Hematopoietic multipotent progenitor cell treated with erythropoietin and hydrocortisone succinate and interleukin-3 and kit ligand, for 6 days (in vitro differentiated cells): ENCODE measurements around the gene ING4.
"Not testable (repeated sequence)": the region's sequence is repeated elsewhere in the genome, so short reads cannot be mapped to it uniquely, and the experiment has no call there.

Experiments used
- DNase-seq: peaks from one replicate; pipeline ENCODE4 v3.0.0-alpha.2; 2015

The ING4 gene

DNA sequence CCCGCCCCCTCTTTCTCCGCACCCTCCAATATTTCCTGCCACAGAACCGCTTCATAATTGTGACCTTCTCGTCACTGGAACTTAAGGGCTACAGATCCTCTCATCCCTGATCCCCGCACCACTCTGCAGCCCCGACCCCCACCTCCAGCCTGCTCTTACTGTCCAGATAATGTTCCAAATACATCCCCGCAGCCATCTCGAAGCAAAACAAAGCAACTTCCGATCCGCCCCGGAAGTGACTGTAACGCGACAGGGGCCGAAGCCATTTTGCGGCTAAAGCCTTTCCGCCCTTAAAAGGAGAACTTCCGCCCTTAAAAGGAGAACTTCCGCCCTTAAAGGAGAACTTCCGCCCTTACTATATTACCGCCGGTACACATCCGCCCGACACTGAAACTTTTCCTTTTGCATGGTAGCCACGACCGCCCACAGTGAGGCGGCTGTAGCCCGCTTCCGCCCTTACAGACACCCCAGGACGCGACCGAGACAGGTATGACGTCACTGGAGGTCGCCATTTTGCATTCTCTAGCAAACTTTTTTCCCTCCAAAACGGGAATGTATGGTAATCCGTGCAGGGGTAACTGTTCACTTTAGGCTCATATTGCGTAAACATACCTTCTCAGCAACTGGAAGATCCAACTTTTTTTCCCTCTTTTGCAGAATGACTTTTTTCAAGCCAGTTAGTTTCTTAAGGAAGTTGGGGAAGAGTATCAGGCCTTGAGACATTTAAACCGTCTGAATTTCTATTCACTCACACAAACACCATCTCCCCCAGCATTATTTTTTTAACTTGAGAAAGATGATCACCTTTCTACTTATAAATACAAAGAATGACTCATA is at the start of gene ING4:
ING4 (minus strand) TSS at position 214 of the 837 bp plus-strand sequence; CDS start at position 196, 18 bp downstream.
- peak; percentile 100 for DNase-seq

DNA sequence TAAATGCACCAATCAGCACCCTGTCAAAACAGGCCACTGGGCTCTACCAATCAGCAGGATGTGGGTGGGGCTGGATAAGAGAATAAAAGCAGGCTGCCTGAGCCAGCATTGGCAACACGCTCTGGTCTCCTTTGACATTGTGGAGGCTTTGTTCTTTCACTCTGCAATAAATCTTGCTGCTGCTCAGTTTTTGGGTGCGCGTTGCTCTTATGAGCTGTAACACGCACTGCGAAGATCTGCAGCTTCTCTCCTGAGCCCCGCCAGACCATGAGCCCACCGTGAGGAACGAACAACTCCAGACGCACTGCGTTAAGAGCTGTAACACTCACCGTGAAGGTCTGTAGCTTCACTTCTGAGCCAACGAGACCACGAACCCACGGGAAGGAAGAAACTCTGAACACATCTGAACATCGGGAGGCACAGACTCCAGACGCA is 46.1 kb upstream of the ING4 start:
- no peak for DNase-seq

DNA sequence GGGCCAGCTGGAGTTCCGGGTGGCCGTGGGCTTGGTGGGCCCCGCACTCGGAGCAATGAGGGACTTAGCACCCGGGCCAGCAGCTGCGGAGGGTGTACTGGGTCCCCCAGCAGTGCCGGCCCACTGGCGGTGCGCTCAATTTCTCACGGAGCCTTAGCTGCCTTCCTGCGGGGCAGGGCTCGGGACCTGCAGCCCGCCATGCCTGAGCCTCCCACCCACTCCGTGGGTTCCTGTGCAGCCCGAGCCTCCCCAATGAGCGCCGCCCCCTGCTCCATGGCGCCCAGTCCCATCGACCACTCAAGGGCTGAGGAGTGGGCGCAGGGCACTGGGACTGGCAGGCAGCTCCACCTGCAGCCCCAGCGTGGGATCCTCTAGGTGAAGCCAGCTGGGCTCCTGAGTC is 45.4 kb upstream of the ING4 start:
- not testable (repeated sequence) for DNase-seq

DNA sequence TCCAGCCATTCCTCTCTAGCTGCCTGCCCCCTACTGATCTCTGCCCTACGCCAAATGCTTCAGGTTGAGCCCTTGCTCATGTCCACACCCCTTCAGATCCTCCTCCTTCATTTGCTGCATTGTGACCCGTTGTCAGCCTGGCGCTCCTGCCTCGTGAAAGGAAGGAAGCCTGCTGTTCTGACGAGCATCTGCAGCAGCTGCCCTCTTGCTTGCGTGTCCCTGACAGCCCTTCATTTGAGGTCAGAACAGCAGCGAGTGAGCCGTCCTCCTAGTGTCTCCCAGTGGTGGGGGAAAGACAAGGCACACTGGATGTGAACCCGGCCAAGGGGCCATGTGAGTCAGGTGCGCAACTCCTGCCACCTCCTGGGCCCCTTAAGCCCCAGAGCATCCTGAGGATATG is 40.7 kb upstream of the ING4 start:
- DNase-seq = peak; percentile 30

DNA sequence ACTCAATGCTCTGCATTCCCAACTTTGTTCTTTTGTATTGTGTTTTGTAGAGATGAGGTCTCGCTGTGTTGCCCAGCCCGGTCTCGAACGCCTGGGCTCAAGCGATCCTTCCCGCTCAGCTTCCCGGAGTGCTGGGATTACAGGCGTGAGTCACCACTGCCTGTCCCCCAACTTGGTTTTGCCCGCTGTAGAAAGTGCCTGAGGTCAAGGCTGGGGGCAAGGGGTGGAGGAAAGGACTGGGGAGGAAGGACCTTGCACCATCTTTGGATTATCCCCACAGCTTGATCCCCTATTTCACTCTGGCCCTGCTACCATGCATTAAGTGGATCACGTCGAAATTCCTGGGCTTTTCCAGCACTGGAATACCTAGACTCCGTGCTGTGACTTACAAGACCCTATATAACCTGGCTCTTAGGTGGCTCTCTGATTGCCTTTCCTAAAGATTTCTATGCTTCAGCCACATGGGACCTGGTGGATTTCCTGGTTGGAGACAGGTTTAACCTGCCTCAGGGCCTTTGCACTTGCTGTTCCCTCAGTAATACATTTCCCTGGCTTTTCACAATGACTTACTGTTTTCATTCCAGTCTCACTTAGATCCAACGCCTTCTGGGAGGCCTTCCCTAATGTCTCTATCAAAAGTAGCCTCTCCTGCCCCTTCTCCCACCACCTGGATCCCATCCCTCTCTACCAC is 38.3 kb upstream of the ING4 start:
- DNase-seq = no peak

DNA sequence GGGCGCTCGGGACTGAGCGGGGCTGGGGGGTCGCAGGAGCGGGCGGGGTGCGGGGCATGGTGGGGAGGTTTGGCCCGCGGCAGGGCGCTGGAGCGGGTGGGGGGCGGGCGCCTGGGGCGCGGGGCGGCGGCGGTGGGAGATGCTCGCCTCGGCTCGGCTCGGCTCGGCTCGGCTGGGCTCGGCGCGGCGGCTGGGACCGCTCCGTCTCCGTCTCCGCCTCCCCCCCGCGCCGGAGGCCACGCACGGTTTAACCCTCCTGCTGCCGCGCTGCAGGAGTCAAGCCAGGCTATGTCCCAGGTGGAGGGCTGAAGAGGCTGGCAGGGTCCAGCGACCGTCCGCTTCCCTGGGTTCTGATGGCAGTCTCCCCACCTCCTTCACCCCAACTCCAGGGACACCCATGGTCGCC is 37.7 kb upstream of the ING4 start, which contains the start of gene PIANP:
PIANP (minus strand) TSS at position 170 of the 406 bp plus-strand sequence. CDS start 2,754 bp downstream, outside the sequence.
- no peak for DNase-seq

DNA sequence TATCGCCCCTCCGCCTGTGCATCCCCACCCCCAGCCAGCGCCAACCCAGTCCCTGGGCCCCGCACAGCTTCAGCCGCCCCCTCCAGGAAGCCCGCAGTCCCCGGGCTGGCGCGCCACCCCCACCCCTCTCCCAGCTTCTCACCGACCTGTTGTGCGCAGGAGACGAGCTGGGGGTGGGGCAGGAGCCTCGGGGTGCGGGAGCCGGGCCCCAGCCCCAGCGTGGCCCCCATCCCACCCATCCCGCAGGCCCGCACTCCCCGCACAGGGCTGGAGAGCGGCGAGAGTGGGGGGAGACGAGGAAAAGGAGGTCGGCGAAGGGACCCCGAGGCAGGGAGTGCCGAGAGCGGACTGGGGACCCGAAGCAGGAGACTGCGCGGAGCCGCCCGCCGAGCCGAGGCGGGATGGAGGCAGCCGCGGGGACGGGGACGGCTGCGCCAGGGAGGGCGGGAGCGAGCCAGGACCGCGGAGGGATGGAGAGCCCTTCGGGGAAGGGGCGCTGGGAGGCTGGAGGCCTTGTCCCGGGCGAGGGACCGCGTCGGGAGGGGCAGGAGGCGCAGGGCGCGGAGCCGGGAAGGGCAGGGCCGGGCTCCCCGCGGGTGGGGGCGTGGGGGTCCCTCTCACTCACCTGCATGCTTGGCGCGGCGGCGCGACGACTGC is 37.2 kb upstream of the ING4 start:
- no peak for DNase-seq

DNA sequence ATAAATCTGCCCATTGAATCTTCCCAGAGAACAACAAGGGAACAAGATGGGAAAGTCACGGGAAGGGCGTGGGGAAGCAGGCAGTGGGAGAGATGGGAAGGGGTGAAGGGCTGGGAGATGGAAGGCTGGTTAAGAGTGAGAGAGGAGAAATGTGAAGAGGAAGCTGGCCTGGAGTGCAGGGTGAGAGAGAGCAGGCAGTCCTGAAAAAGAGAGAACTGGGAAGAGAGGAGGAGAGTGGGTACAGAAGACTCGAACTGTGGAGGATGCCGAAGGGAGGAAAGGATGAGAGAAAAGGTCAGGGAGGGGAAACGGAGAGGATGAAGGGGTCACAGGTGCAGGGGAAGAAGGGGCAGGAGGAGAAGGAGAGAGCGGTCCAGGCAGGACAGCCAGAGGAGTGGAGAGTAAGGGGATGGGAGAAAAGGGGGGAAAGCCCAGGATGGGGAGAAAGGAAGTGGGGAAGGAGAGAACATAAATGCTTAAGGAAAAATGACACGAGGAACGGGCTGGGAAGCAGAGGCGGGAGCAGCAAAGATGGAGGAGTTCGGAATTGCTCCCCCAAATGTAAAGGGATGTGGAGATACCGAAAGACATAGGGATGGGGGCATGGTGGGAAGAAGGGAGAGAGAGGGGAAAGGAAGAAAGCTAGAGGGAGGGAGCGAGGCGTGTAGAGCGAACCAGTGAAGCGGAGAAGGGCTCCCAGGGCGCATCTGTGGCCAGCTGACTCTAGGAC is 36.5 kb upstream of the ING4 start:
- no peak for DNase-seq

DNA sequence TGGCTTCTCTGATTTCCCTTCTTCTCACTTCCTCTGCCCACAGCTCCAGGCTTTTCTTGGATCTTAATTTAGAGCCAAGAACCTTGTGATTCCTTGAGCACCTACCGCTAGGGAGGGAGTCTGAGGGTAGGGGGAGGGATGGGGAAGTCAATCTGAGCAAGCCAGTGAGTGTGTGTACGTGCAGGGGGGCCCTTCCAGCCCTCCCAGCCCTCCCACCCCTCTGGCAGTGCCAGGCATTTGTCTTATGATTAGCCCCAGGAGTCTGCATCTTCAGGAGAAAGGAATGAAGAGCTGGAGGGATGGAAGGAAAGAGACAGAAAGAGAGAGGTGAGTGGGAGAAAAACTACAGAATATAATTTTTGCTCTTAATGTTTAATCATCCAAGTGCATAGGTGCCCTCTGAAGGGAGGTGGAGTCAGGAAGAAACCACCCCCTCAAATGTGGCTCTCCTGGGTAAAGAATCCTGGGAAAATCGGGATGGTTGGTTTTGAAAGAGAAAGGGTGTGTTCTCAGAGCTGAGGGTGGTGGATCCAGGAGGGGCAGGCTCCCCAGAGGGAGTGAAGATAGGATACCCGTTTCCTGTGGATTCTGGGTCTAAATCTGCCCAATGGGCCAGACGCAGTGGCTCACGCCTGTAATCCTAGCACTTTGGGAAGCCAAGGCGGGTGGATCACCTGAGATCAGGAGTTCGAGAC is 35.6 kb upstream of the ING4 start:
- no peak for DNase-seq

DNA sequence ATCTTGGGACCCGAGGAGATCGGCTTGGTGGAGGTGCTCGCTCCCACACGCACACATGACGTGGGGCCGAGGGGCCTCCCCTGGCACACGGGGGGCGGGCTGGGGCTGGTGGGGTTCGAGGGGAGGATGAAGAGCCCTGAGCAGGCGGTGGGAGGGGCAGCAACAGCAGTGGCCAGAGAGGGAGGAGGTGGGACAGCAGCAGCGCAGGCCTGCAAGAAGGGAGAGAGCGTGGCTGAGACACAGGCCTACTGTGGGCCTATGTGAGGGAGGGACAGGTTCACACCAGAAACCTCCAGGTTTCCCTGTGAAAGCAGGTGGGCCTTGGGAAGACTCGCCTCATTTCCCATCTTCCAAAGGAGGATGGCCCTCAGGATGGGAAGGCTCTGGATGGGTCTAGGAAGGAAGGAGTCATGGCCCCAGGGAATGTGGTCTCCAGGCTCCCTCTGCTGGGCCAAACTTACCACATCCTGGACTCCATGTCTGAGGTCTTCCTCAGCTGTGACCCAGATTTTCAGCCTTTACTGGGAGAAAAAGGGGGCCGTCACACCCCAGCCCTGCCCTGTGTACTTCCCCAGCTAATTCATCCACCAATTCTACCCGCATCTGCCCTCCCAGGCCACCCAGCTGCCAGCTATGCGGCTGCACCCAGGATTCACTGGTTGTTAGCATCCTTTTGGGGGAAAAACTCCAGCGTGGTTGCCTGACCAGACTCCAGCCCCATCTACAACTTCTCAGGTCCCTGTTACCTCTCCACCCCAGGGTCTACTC is 34.8 kb upstream of the ING4 start:
- peak; percentile 64 for DNase-seq

DNA sequence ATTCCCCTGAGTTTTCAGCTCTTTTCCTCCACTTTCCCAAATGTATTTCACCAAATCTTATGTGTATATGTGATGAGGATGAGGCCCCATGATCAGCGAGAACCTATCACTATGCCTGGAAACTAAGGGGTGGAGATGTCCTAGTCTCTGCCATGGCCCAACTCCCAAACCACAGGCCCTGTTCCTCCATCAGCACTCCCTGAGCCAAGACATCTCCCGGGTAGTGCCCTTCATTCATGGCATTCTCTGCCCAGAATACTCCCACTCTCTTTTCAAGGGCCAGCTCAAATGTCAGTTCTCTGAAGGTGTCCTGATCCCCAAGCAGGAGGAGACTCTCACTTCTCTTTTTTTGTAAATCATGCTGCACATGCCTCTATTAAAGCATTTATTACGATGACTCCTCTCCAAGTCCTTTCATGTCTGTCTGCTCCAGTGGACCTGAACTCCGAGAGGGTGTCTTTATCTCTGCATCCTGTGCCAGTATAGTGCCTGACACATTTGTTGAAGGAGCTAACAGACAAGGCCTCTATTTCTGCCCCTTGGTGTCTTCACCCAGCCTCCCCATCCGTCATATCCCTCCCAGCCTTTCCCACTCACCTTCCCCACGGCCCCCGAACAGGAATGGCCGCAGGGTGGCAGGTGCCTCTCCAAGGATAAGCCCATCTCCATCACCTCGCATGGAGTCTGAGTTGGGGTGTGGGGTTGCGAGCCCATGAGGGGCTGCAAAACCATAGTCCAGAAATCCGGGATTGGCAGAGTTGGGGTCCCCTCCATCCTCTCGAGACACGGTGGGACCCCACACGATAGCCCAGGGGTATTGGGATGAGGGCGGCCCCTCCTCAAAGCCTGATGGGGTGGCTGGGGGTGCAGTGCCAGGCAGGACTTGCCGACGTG is 34.0 kb upstream of the ING4 start:
- no peak for DNase-seq

DNA sequence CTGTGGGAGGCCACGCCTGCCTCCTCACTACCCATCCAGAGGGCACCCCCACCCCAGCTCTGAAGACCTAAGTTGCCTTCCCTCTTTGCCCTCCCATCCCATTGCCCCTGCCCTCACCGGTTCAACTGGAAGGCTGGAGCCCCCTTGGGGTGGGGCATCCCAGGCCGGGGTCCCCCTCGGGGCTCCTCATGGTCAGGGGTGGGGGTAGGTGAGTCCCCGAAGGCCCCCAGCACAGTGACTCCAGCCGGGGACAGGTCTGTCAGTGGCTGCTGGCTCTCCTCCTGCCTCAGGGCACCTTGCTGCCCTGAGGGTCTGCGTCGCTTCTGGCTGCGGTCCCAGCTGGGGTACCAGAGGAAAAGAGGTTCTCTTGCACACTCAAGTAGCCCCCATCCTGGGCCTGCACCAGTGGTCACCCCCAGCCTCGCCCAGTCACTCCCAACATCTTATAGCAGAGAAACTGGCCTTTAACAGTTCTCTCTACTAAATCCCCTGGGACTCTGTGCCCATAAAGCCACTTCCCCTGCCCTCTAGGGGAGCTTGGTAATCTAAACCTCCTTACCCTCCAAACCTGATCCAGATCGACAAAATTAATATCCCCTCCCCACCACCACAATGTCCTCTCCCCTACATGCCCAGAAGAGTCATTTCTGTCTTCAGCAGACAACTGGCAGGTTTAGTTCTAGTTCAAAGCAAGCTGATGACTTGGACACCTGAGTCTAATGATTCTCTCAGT is 32.6 kb upstream of the ING4 start:
- DNase-seq = no peak

DNA sequence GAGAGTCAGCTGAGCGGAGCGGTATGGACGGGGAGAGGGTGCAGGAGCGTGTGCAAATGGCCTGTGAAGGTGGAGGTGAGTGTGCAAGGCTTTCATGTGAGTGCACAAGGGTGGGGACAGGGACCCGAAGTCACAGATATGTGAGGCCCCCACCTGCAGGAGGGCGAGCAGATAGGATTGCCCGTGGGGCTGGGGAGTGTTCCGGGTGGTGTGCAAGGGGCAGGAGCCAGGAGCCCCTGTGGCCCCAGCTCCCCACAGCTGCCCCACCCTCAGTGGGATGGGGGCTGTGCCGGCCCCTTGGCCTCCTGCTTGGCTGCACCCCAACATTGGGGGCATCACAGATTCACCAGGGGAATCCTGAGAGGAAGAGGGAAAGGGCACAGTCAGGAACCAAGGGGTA is 31.8 kb upstream of the ING4 start:
- DNase-seq = no peak

DNA sequence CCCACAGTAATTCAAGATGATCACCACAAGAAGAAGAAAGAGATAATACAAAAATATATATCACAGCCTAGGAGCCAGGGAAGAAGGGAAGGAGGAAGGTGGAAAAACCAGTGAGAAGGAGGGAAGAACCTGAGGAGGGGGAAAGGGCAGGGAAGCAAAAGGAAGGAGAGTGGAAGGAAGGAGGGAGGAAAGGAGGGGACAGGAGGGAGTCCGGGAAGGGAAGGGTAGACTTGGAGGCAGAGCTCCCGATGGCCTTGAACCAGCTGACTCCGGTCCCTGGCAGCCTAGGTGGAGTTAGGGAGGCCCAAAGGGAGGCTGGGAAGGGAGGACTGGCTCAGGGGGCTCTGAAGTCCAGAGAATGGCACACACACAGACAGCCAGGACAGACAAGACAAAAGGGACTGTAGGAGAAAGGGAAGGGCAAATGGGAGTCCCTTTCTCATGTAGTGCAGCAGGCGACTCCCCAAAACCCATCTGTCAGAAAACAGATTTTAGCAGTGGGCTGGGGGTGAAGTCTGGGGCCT is 31.0 kb upstream of the ING4 start:
- DNase-seq = no peak

DNA sequence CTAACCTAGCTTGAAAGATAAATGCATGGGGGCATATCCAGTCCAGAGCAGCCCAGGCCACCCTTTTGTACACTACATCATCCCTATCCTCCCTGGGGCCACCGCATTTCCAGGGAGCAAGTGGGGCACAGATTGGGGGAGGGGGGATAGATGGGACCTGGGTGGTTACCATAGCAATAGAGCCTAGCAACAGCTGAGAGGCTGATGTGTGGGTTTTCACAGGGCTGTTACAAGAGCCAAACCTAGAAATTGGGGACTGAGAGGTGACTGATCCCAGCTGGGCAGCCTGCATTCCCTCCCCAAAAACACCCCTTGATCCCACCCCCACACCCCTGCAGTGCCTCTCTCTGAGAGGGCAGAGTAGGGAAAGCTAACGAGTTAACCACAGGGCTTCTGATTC is 30.0 kb upstream of the ING4 start:
- DNase-seq = no peak

DNA sequence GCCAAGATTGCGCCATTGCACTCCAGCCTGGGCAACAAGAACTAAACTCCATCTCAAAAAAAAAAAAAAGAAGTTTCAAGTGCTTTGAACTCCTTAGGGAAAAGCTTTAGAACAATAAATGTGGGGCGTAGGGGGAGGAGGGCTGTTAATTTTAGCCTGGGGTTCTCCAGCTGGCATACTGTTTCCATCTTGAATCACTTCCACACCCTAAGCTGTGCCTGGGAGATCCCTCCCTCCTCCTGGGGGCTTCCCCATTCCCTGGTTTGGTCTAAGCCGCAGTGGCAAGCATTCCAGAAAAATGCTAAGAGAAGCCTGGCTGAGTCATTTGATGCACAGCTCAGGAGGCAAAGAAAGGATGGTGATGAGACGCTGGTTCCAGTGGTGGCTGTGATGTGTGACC is 28.6 kb upstream of the ING4 start:
- DNase-seq = no peak

DNA sequence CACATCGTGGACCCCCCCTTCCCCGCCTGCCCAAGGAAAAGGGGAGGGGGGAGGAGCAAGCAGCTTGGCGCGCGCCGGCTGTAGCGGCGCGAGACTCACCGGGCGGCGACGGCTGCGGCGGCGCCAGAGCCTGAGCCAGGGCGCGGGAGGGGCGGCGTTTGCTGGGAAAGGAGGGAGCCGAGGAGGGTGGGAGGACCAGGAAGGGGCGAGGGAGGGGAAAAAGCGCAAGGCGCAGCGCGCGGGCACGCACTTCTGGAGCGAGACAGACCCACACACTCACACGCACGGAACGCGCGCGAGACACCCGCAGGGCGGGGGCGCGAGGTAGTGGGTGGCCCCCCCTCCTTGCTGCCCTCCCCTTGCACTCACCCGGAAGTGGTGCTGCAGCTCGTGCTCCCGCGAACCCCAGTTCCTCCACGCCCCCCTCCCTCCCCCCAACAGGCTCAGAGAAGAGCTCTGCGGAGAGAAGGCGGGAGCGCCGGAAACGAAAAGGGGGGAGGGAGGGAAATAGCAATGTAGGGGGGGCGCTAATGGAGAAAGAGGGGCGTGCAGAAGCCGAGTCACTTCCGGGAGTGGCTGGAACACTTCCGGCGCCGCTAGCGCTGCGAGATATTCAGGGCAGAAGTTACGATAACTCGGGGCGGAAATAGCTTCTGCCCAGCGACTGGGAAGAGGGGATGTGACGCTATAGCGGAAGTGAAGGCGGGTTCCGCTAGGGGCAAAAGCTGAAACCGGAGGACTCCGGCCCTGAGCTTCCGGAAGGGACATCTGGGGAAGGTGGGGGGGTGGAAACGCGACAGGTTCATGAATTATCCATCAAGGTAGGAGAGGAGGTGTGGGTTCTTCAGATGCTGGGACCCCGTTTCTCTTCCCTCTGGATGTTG is 26.3 kb upstream of the ING4 start, which contains the start of gene ZNF384:
ZNF384 (minus strand) TSS at position 377 of the 884 bp plus-strand sequence. CDS start 9,855 bp downstream, outside the sequence.
- peak; percentile 100 for DNase-seq

DNA sequence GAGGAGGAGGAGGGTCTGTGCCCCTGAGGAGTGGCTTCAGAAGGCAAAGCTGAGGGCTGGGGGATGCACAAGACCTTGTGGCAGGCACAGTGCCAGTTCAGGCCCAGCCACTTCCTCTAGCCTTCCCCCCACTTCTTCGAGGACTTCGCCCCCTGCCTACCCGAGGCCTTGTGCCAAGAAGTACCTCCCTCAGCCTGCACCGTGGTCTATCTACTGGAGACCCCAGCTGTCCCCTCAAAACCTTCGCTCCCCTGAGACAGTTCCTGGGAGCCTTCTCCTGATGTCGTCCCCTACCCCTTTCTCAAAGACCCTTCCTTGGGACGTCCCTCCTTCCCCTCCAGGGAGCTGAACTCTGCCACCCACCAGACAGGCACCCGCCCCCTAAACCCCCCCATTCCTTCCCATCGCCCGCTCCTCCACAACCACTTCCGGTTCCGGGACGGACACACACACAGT is 25.7 kb upstream of the ING4 start:
- peak; percentile 66 for DNase-seq
